C1 segment of cervical spinal cord (tissue), 14 donors: ENCODE results near the gene SMPD2.
"Not testable (repeated sequence)": the region's sequence is repeated elsewhere in the genome, so short reads cannot be mapped to it uniquely, and the experiment has no call there.

Source experiments
- DNase-seq, 14 donors: peaks; one replicate each; lab custom pipeline; 2025; lab: John Stamatoyannopoulos, UW

Gene SMPD2

DNA sequence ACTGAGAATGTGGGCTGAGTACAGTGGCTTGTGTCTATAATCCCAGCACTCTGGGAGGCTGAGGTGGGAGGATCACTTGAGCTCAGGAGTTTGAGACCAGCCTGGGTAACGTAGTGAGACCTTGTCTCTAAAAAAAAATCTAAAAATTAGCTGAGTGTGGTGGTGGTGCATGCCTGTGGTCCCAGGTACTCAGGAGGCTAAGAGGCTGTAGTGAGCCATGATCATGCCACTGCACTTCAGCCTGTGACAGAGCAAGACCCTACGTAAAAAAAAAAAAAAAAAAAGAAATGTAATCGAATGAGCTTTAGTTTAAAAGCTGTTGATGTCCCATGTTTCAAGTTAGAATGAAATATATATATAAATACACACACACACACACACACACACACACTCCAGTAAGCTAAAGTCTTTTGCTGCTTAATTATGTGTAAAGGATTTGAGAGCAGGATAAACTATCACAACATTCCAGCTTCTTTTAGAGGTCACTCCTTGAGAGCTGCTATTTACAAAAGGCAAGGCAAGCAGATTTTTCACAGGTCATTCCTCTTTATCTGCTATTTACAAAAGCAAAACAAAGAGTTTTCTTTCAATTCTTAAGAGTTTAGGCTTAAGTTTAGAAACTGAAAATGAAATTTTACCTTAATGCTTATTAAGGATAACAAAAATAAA is 19.8 kb downstream of the SMPD2 start:
- DNase-seq, result no peak

DNA sequence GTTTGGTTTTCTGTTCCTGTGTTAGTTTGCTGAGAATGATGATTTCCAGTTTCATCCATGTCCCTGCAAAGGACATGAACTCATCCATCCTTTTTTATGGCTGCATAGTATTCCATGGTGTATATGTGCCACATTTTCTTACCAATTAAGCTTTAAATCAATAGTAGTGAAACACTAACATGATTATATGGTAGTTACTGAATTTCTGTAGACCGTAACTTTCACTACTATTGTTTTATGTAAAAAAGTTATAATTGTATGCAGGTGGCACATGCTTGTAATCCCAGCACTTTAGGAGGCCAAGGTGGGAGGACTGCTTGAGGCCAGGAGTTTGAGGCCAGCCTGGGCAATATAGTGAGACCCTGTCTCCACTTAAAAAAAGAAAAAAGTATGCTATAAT is 20.7 kb downstream of the SMPD2 start:
- not testable (repeated sequence) for DNase-seq

DNA sequence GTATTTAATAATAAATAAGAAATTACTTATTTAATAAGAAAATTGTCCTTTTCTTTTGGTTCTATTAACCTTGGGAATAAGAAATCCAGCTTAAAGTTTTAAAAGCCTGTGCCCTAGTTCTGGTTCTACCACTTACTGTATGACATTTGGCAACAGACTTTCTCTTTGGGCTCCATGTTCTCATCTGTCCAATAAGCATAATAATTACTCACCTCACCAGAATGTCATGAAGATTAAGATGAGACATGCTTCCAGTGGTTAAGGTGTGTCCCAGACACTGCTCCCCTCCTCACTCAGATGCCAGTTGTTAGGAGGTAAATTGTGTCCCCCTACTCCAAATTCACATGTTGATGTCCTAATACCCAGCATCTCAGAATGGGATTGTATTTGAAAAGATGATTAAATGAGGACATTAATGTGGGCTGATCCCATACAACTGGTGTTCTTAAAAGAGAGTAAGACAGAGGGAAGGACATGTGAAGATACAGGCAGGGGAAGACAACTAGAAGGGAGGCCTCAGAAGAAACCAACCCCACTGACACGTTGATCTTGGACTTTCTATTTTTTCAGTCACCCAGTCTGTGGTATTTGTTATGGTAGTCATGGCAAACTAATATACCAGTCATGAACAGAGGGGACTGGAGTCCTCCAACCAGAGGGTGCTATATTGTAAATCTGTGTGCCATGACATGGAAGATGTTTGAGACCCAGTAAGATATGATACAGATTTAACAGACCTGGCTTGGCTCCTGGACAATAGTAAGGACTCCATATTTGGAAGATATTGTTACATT is 21.4 kb downstream of the SMPD2 start:
- no peak for DNase-seq

DNA sequence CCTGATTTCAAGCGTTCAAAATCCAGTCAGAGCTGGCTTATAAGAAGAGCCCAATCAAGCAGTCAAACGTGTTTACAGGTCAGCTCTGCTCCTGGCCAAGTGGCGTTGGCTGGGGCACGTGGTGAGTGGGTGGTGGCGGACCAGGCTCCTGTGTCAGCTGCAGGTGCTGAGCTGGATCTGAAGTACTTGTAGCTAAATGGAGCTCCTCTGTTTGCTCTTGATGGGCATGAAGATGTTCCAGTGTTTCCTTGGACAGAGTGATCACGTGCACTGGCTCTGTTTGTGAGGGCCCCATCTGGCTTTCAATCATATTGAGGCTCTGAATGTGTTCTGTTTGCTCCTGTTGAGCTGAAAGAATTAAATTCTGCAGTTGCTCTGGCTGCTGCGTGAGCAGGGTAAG is 25.2 kb downstream of the SMPD2 start:
- DNase-seq, result peak in 10 of 14 donors; percentile 21 to 62 (median 45)

DNA sequence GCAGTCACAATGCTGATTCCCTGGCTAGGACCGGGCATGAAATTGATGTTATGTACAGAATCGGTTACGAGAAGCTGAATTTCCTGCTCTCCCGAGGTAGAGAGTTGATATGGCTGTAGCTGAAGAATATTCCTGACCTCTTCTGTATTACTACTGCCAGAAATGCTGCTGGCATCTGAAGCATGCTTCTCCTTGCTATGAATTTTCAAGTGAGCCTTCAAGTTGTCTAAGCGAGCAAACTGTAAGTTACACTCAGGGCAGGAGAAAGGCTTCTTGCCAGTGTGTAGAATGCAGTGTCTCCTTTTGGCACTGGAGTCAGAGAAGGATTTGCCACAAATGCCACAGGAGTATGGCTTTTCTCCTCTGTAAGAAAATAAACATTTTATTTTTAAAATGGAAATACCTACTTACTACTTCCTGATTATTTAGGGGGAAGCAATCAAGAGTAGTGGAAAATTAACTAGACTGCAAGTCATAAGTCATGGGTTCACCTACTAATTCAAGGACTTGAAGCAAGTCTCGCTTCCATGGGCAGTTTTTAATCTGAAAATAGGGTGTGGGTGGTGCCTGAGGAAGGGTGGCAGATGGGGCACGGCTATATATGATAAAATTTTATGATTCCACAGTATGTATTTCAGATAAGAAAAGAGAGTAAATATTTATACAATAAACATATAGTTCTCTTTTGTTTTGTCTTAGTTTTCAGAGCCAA is 25.8 kb downstream of the SMPD2 start:
- no peak for DNase-seq

DNA sequence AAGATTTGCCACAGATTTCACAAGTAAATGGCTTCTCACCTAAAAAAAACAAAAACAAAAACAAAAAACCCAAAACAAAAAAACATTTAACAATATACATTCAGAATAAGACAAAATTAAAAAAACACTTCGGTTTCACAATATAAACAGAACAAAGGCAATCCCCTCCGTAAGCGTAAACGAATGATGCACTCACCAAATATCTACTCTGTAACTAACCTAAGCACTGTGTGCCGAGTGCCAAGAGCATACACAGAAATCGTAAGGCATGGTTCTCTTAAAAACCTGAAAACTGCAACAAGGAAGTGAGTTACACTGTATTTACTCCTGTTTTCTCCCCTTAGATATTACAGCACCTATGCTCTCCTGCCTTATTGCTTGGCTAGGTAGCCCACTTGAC is 27.2 kb downstream of the SMPD2 start:
- DNase-seq, result no peak

DNA sequence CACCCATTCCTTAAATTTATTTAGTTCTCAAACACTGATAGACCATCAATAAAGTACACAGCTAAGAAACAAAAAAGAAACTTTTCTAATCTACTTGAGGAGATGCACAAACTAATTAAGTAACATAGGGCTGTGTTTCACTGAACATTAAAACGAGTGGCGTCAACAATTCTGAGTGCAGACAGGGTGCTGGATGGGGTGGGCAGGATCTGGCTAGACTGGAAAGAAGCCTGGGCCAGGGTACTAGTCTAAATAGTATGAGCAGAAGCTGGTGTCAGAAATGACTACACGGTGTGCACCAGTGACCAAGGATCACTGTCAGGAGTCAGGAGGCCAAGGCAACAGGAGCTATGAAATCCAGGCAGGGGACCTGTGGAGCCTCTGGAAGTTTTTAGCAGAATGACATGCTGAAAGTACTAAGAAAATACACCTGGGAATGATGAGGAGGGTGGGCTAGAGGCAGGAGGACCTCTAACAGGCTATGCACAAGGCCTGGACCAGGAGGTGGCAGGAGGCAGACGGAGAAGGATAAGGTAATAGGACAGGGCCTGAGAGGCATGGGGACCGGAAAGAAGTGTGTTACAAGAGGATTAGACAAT is 29.2 kb downstream of the SMPD2 start:
- no peak for DNase-seq

DNA sequence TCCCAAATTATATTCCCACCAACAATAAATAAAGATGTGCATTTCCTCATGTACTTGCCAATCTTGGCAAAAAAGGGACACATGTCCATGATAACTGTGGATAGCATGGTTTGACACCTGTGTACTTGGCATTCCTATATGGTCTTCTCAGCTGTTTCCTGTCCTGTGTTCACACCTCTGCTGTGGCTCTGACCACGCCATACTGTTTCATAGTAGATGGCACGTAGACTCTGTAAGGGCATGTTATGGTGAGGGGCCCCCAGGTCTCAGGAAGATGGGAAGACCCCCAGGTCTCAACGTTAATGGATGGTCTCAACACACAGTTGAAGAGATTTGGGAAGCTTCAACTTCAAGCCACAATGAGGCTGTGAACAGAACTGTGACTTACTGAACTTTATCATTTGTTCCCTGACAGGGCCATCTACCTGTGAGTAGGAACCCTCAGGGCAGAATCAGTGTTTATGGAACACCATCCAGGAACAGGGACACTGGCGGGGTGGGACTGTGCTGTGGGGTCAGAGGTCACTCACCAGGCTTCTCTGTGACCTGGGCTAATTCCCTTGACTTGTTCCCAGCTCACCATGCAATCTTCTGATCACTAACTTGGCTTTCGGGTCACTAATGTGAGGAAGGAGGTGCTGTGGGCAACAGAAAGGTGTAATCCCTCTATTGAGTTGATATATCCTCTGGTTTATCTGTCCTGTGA is 30.7 kb downstream of the SMPD2 start:
- DNase-seq, result no peak

DNA sequence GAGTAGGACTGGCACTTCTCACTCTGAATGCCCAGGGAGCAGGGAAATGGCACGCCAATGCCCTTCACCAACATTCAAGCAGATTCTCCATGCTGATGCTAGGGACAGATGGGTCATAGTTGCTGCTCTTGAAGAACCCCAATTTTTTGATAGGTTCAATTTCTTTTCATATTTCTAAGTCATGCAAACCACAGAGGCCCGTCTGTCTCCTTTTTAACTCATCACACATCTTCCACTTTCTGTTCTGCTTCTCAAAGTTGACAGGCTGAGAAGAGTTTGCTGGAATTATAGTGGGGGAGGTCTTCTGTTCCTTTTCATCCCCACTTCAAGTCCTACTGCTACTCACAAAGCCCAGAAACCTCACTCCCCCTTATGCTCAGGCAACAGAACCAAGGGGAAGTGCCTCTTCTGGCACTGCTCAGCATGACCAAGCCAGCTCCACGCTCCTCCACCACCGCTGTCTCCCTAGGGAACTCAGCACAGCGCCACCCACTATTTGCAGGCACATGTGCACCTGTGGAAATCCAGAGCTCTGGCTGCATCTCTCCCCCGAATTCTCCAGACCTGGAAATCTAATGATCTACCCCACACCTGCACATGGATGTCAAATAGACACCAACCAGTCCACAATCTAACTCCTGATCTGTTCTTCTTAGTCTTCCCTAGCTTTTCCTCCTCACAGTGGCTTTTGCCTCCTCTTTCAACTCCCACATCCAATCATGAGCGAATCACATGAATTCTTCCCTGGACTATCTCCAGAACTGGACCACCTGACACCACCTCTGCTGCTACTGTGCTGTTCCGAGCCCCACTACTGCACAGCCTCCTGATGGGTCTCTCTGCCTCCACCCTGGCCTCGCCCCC is 31.8 kb downstream of the SMPD2 start:
- no peak for DNase-seq

DNA sequence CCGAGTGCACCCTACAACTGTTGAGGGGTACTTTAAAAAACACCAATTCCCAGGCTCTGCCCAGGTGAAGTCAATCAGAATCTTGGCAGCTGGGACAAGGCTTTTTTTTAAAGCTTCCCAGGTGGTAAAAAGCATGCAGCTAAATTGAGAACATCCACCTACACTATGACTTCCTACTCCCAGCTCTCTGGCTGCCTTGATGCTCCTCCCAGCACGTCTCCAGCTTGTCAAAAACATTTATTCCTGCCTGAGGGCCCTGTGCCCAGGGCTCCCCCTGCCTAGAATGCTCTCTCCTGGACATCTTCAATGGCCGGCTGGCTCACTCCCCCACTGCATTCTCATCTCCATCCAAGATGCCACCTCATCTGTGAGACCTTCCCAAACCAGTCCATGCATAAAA is 32.6 kb downstream of the SMPD2 start:
- DNase-seq, result no peak

DNA sequence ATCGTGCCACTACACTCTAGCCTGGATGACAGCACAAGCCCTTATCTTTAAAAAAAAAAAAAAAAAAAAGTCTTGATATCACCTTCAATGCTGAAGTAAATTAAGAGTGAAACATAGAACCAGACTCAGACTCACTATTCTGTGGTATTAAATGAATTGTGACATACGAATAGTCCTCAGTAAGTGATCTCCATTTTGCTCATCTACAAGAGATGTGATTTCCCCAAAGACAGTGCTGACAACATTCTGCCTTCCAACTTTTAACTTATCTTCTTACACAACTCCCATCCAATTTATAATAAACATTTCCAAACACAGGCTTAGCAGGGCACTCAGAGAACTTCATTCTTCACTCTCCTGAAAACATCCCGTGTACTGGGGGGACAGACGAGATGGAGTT is 34.5 kb downstream of the SMPD2 start:
- no peak for DNase-seq

DNA sequence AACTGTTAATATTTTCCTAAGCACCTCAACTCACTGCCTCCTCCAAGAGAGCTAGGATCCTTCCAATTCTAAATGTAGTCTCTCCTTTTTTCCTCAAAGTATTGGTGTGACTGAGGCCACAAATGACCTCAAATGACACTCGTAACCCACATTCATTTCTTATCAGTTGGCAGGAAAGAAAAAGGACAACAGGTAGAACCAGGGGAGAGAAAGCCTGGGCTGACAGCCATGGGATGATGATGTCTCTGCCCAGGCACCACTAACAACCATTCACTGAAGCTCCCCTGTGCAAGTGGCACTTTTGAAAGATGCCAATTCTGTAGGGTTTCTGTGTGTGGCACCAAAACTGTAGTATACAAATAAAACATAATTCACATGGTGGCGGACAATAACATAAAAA is 35.1 kb downstream of the SMPD2 start:
- no peak for DNase-seq

DNA sequence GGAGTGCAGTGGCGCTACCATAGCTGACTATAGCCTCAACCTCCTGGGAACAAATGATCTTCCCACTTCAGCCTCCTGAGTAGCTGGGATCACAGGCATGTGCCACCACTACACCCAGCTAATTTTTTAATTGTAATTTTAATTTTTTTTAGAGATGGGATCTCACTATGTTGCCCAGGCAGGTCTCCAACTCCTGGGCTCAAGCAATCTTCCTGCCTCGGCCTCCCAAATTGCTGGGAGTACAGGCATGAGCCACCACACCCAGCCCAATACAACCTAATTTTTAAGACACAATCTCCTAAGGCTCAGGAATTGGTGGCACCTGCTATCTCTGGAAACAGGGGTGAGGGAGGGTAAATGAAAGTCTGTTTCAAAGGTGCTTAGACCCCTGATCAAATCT is 36.7 kb downstream of the SMPD2 start:
- no peak for DNase-seq

DNA sequence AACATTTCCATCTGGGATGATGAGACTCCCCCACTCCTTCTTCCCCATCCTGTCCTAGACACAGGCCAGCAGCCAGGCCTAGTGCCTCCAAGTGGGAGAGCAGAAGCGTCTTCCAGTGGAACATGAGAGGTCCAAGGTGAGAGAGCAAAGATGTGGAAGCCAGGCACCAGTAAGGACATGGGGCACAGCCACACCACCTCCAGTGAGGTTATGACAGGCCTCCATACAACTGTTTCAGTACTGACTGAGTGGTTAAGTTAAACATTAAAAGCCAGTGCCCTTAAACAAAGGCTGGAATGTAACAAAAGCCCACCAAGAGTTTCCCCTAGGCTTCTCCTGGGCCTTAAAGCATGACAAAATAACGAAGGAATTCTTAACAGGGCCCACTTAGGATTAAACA is 37.2 kb downstream of the SMPD2 start:
- no peak for DNase-seq

DNA sequence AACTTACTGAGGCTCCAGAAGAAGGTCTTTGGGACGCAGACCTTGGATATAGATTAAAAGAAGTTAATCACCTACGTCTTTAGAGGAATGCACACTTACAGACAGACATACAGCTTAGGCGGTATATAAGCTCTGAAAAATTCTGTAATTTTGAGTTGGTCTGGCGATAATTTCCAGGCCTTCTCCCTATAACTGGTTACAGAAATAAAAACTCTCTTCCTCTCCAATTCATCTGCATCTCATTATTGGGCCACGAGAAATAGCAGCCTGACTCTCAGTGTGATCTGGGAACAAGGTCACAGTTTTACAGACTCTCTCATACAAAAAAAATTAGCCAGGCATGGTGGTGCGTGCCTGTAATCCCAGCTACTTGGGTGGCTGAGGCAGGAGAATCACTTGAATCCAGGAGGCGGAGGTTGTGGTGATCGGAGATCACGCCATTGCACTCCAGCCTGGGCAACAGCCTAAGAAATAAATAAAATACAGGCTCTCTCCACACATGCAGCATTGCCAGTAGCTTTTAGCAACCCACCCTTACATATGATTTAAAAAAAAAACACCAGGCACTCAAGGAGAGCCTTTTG is 37.8 kb downstream of the SMPD2 start:
- DNase-seq, result no peak

DNA sequence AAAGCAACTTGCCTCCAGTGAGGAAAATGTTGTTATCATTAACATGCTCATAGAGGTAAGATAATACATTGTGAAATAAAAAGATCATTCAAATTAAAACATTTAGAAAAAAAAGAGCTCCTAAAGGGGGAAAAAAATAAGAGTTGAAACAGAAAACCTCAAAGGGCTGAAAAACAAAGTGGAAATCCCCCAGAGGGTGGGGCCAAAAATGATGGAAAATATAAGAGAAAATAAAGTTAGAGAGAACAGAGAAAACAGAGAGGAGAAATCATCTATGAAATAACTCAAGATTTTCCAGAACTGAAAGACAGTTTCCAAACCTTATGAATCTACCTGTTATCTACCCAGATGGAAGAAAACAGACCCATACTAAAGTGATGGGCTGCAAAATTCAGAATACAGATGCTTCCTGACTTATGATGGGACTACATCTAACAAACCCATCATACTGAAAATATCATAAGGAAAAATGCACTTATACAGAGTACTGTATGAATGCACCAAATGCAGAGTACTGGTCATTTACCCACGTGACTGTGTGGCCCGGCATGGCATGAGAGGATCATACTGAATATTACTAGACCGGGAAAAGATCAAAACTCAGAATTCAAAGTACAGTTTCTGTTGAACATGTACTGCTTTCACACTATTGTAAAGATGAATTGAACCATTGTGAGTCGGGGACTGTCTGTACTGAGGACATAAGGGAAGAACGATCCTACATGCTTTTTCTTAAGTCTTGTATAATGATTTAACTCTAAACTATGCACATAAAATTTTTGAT is 38.5 kb downstream of the SMPD2 start:
- DNase-seq, result no peak

DNA sequence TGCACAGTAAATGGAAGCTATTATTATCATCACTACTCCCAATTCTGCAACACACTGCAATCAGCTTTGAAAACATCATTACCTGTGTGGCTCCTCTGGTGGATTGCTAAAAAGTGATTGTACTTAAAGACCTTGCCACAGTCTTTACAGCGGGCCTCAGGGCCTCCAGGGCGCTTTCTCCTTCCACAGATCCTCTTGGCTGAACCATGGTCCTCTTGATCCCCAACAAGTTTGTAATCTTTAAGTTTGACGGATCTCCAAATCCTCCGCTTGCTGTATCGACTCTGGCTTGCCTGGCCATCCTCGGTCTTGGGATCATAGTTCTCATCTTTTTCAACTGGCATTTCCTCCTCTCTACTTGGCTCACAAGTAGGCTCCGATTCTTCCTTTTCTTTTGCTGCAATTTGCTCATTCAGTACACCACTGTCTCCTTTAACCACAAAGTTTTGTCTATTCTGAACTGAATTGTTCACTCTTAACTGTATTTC is 40.5 kb downstream of the SMPD2 start:
- DNase-seq, result no peak

DNA sequence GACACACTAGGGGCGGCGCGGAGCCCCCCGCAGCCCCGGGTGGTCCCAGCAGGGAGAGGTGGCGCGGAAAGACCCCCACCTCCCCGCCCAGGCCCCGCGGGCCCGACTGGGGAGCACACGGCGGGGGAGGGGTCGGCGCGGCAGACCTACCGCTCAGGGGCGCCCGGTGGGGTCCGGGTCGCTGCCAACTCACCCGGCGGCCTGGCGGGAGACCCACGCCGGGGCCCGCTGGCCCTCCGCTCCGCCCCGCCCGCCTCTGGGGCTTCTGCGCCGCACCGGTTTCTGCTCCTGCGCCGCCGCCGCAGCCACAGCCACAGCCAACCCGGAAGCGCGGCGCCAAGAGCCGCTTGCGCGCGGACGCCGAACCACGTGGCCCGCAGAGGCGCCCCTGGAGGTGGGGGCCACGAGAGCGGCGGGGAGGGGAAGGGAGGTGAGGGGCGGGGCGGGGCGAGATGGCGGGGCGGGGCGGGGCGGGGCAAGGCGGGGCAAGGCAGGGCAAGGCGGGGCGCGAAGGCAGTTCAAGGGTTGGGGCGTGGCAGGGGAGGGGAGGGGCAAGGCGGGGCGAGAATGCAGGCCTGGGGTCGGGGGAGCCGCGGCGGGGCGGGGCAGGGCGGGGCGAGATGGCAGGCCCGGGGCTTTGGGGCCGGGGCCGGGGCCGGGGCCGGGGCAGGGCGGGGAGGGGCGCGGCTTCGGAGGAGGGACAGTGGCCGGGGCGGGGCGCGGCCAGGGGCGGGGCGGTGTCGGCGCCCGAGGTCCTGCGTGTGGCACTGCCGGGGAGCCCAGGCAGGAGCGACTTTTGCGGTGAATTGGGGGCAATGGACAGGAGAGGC is 42.6 kb downstream of the SMPD2 start, which contains the start of gene ZBTB24:
TSS of gene ZBTB24 (minus strand) at position 315 of the 830 bp plus-strand sequence. CDS start 1,193 bp downstream, outside the sequence.
- DNase-seq, result peak in 13 of 14 donors; percentile 55 to 92 (median 82)
